Neural crest cell (in vitro differentiated cells): Measurements from ENCODE around the gene PRPF39. TPM values are rescaled to one million over a fixed set of nuclear protein-coding genes. Genes with fewer than 3 reads are reported as not detected.
A peak's percentile ranks its signal among the peaks of the same experiment; 100 is the strongest.
"Not testable (repeated sequence)": the region's sequence is repeated elsewhere in the genome, so short reads cannot be mapped to it uniquely, and the experiment has no call there.

Experiments used
- DNase-seq: peaks from one replicate; pipeline ENCODE4 v3.0.0; 2021; ENCODE audit warnings: low read depth, mixed read lengths, low spot score
- H3K27ac Mint-ChIP-seq: one replicate; pipeline ENCODE4 v1.8.0; 2021; ENCODE audit warnings: mild to moderate bottlenecking, mixed read lengths; ENCODE audit not compliant: unreplicated experiment
- H3K27me3 Mint-ChIP-seq: 2 replicates; pipeline ENCODE4 v1.8.0; 2021; ENCODE audit warnings: low read depth, mild to moderate bottlenecking, mixed read lengths
- H3K36me3 Mint-ChIP-seq: 2 replicates; pipeline ENCODE4 v1.8.0; 2021; ENCODE audit warnings: low read depth, mild to moderate bottlenecking, mixed read lengths
- H3K4me1 Mint-ChIP-seq: 2 replicates; pipeline ENCODE4 v1.8.0; 2021; ENCODE audit warnings: mixed read lengths
- H3K4me3 Mint-ChIP-seq: one replicate; pipeline ENCODE4 v1.8.0; 2021; ENCODE audit warnings: mild to moderate bottlenecking, mixed read lengths
- H3K9me3 Mint-ChIP-seq: 2 replicates; pipeline ENCODE4 v1.8.0; 2021; ENCODE audit warnings: mixed read lengths
- CTCF ChIP-seq: fragments of 200-600 bp; sonication (generic); conservative IDR thresholded peaks from 2 replicates; pipeline ENCODE4 v1.5.0; 2021; ENCODE audit warnings: antibody characterized with exemption, mild to moderate bottlenecking
- total RNA-seq: library from RNA; stranded (reverse); gene quantifications from 2 replicates; pipeline ENCODE4 v1.2.1, GENCODE V29; 2021

Gene PRPF39
- total RNA-seq, 1 donor from 2014 or later = 65.3 TPM

GRCh38 chr14:45136399-45136798, 52.5 kb downstream of the PRPF39 start:
- H3K27ac Mint-ChIP-seq = peak overlapping the region; percentile 95
- H3K27me3 Mint-ChIP-seq = no peaks in the 10 kb centered on the region
- TF ChIP-seq CTCF = no peak
- H3K9me3 Mint-ChIP-seq = no peaks in the 10 kb centered on the region
- H3K36me3 Mint-ChIP-seq = peaks cover 3% of the 10 kb centered on the region
- peak overlapping the region; percentile 100 for H3K4me3 Mint-ChIP-seq
- no peak for DNase-seq
- H3K4me1 Mint-ChIP-seq = peaks cover 61% of the 10 kb centered on the region

GRCh38 chr14:45140661-45141187, 56.8 kb downstream of the PRPF39 start:
- Mint-ChIP-seq H3K27ac (no peak overlapping the region), H3K4me3 (no peak overlapping the region), H3K36me3 (peaks cover 4% of the 10 kb centered on the region), H3K9me3 (no peaks in the 10 kb centered on the region), H3K27me3 (no peaks in the 10 kb centered on the region), H3K4me1 (peaks cover 27% of the 10 kb centered on the region)
- no peak for DNase-seq
- no peak for TF ChIP-seq CTCF

- H3K9me3 Mint-ChIP-seq, H3K36me3 Mint-ChIP-seq, DNase-seq, H3K27me3 Mint-ChIP-seq, H3K27ac Mint-ChIP-seq, H3K4me3 Mint-ChIP-seq: not testable (repeated sequence)
- H3K4me1 Mint-ChIP-seq = peaks cover 16% of the 10 kb centered on the region
Measured at GRCh38 chr14:45142083-45142482, 58.2 kb downstream of the PRPF39 start.

GRCh38 chr14:45144658-45145057, 60.7 kb downstream of the PRPF39 start:
- Mint-ChIP-seq H3K27me3 (no peaks in the 10 kb centered on the region), H3K36me3 (peaks cover 9% of the 10 kb centered on the region), H3K4me3 (no peak overlapping the region), H3K4me1 (peaks cover 5% of the 10 kb centered on the region), H3K9me3 (no peaks in the 10 kb centered on the region), H3K27ac (no peak overlapping the region)
- DNase-seq = no peak
- no peak for TF ChIP-seq CTCF

GRCh38 chr14:45145214-45145613, 61.3 kb downstream of the PRPF39 start:
- Mint-ChIP-seq H3K27ac (no peak overlapping the region), H3K36me3 (peaks cover 9% of the 10 kb centered on the region), H3K4me1 (peaks cover 3% of the 10 kb centered on the region), H3K9me3 (no peaks in the 10 kb centered on the region), H3K4me3 (no peak overlapping the region), H3K27me3 (no peaks in the 10 kb centered on the region)
- no peak for TF ChIP-seq CTCF
- no peak for DNase-seq

- Mint-ChIP-seq H3K4me3 (no peak overlapping the region), H3K4me1 (peaks cover 7% of the 10 kb centered on the region), H3K36me3 (peaks cover 9% of the 10 kb centered on the region), H3K27me3 (no peaks in the 10 kb centered on the region), H3K9me3 (no peaks in the 10 kb centered on the region), H3K27ac (no peak overlapping the region)
- DNase-seq = no peak
- TF ChIP-seq CTCF = no peak
Measured at GRCh38 chr14:45149602-45150001, 65.7 kb downstream of the PRPF39 start.
